GM19328 (cell line): Measurements from ENCODE around the gene CALB2.
"Not testable (repeated sequence)": the region's sequence is repeated elsewhere in the genome, so short reads cannot be mapped to it uniquely, and the experiment has no call there.

ENCODE experiments used
- ATAC-seq: cut with Tn5 transposase; IDR thresholded peaks from one replicate; pipeline ENCODE4 v1.9.1; 2021; ENCODE audit warnings: mild to moderate bottlenecking, moderate library complexity; ENCODE audit not compliant: unreplicated experiment

CALB2 gene

GRCh38 chr16:71352466-71352865, 6.1 kb upstream of the CALB2 start:
- no peak for ATAC-seq

GRCh38 chr16:71352963-71353460, 5.5 kb upstream of the CALB2 start:
- ATAC-seq: no peak

GRCh38 chr16:71353736-71354135, 4.8 kb upstream of the CALB2 start:
- ATAC-seq: no peak

GRCh38 chr16:71354156-71354555, 4.4 kb upstream of the CALB2 start:
- ATAC-seq: no peak

GRCh38 chr16:71356051-71356740, 2.3 kb upstream of the CALB2 start:
- ATAC-seq: no peak

- ATAC-seq: not testable (repeated sequence)
Measured at GRCh38 chr16:71356936-71357335, 1.6 kb upstream of the CALB2 start.

- no peak for ATAC-seq
Measured at GRCh38 chr16:71357681-71358080, 842 bp upstream of the CALB2 start.

- no peak for ATAC-seq
Measured at GRCh38 chr16:71359431-71359830, 908 bp downstream of the CALB2 start.

- ATAC-seq: no peak
Measured at GRCh38 chr16:71360378-71360777, 1.9 kb downstream of the CALB2 start.

- ATAC-seq: no peak
Measured at GRCh38 chr16:71364133-71364681, 5.7 kb downstream of the CALB2 start.

GRCh38 chr16:71365021-71365420, 6.5 kb downstream of the CALB2 start:
- no peak for ATAC-seq

GRCh38 chr16:71367241-71367976, 8.9 kb downstream of the CALB2 start:
- no peak for ATAC-seq

GRCh38 chr16:71368958-71369357, 10.4 kb downstream of the CALB2 start:
- ATAC-seq: no peak

- ATAC-seq: no peak
Measured at GRCh38 chr16:71369494-71369893, 11.0 kb downstream of the CALB2 start.

- no peak for ATAC-seq
Measured at GRCh38 chr16:71371237-71371636, 12.7 kb downstream of the CALB2 start.

GRCh38 chr16:71373073-71373472, 14.6 kb downstream of the CALB2 start:
- no peak for ATAC-seq

GRCh38 chr16:71376465-71377157, 18.1 kb downstream of the CALB2 start:
- no peak for ATAC-seq

- ATAC-seq: no peak
Measured at GRCh38 chr16:71379711-71380110, 21.2 kb downstream of the CALB2 start.

- no peak for ATAC-seq
Measured at GRCh38 chr16:71380831-71381230, 22.3 kb downstream of the CALB2 start.

GRCh38 chr16:71383054-71383773, 24.7 kb downstream of the CALB2 start:
- no peak for ATAC-seq
